Stimulated activated naive CD8-positive, alpha-beta T cell treated with anti-CD3 and anti-CD28 coated beads, Interleukin-15, Interleukin-2, amounts not matched to agents 100 U/mL and 50 U/mL, for 24 hours (primary cell): ENCODE data around the gene GSDME.

ENCODE experiments used
- ATAC-seq: fragments of 150-1000 bp; cut with Tn5 transposase; one replicate; pipeline ENCODE4 v1.10.0; 2021
- DNase-seq: peaks from one replicate; pipeline ENCODE4 v3.0.0; 2021

GSDME gene

GRCh38 chr7:24705461-24705954 is 51.8 kb downstream of the GSDME start:
- no peak for ATAC-seq
- DNase-seq: no peak

DNA sequence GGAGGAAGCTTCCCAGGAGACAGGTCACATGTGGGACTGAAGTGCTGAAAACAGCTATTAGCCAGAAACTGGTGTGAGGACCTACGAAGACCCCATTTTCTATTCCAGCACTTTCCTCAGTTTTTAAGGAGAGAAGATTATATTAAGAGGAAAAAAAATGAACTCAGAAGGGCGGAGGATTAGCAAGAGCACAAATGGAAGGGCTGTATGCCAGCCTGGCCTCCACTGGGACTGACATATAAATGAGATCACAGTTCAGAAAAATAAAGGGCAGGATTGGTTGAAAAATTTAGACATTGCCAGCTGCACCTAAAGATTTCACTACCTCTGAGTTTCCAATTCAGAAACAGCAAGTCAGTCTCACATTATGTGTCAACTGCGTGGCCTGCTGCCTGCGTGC is 53.0 kb downstream of the GSDME start:
- DNase-seq (no peak), ATAC-seq (no peak)

- no peak for ATAC-seq
- no peak for DNase-seq
Measured at GRCh38 chr7:24703296-24703695, 54.0 kb downstream of the GSDME start.

DNA sequence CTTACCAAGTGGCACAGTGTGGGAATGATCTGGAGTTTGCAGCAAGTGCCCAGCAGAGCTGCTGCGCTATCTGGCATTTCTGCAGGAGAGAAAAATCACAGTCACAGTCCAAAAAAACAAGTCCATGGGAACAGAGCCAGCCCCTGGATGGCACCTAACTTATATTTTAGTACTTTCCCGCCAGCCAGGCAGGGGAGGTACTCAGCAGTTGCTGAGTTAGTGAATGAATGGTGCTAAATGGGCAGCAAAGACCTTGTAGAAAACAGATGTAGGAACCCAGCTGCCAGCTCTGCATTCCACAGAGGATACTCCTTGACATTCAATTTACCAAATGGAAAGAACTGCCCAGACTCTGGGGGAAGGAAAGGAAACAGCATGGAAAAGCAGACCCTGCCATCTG is 54.5 kb downstream of the GSDME start:
- DNase-seq (no peak), ATAC-seq (no peak)

DNA sequence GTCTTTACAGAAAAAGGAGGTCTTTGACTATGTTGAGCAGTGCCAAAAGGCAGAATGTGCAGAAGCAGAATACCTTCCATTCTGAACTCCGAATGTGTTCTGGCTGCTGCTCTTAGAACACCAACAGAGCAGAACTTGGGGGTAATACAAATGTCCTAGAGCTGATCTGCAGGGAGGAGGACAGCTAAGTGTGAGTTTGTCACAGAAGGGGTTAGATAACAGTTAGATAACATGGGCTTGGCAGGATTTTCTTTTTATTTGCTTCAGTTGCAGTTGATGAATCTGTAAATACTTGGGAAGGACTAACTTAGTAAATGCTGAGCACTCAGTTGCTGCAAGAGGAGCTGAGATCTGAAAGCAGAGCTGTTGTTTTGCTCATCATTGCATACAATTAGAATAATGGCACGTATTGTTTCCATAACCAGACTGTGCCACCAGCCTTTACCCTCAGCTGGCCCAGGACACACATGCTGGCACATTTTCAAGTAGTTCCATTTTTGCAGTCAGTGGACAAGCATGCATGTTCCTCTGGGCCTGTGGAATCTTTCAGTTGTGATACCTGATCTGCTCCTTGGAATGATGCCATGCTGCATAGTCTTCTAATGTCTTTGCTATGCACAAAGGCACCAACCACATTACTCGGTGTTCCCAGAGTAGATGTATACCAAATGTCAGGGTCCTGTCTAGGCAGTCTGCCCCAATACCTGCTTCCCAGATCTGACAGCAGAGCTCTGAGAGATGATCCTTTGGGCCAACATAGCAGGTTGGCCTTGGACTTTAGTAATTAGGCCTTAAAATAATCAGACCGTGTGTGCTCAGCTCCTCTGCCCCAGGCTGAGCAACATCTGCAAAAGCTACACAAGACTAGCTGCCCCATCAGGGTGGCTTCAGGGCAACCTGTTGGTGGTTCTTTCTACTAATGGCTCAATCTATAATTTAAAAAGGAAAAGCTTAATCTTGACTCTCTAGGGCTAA is 55.7 kb downstream of the GSDME start:
- no peak for DNase-seq

DNA sequence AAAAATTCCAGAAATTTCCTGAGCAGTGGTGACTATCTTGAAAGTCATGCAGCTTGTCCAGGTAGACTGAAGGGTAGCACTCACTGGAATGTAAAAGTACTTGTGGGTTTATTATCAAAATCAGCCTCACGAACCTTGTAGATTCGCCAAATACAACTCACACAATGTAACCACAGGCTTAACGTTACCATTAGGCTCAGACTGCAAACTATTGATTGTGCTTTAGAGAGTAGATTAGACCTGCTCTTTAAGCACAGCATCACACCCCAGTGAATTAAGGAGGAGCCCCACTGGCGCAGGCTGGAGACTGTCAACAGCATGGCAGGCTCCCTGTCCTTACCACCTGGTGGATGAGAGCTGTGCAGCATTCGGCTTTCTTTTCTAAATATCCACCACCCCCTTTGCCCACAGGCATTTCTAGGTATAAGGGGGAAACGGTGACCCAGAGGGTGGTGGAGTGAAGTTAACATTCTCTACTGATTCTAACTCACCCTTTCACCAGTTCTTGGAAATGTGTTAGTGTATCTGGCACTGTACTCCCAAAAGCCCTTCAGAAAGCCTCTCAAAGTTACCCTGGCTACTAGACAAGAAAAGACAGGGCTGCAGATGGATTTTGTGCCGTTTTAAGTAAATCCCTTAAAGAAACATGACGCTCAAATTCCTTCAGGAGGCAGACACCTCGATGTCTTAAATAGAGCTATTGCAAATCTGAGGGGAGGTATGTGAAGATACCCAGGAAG is 56.6 kb downstream of the GSDME start:
- DNase-seq: no peak
- no peak for ATAC-seq

More for the DNA sequence above, 55.7 kb downstream of the GSDME start:
- no peak for ATAC-seq

DNA sequence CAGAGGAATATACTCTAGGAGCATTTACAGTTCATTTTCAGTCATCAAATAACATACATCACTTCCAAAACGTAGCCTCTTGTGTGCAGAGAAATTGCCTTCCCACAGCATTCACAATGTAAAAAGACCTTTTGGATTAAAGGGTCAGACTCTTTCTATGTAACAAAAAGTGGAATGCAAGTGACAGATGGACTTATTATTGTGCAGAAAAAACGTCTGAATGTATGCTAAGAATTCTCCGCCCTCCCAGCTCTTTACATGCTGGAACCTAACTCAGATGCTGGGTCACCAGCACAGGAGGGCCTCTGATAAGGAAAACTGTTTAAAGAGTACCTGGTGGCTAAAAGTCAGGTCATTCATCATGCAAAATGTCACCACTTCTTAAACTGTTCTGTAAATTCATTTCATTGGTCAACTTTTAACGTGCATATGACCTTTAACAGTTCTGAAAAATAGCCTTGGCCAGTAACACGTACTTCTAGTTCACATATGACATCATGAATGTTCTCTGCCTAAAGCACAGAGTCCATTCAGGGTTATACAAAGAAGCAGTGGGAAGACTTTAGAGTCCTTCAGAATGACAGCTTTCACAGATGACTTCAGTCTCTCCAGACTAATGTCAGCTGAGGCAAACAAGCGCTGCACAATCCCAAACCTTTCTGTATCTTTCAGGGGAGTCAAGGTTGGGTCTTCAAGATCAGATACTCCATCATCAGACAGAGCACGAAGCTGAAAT is 58.6 kb downstream of the GSDME start:
- DNase-seq (no peak), ATAC-seq (no peak)

DNA sequence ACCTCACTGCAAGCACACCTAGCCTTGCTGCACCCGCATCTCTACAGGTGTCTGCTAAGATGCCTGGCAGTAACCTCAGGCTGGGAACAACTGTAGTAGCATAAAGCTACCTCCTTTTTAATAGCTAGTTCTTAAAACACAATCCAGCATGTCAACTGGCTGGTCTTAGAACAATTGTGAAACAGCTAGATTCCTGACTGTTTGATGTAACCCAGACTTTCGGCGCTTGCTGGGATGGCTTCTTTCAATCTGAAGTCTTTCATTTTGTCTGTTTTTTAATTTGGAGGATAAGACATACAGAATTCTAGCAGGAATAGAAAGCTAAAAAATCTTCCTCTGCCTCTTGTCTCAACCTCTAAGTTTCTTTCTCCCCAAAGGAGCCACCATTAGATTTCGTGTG is 59.8 kb downstream of the GSDME start:
- ATAC-seq: no peak

GRCh38 chr7:24692592-24692991 is 64.7 kb downstream of the GSDME start:
- ATAC-seq (no peak), DNase-seq (no peak)

More for the DNA sequence above, 59.8 kb downstream of the GSDME start:
- DNase-seq: no peak

DNA sequence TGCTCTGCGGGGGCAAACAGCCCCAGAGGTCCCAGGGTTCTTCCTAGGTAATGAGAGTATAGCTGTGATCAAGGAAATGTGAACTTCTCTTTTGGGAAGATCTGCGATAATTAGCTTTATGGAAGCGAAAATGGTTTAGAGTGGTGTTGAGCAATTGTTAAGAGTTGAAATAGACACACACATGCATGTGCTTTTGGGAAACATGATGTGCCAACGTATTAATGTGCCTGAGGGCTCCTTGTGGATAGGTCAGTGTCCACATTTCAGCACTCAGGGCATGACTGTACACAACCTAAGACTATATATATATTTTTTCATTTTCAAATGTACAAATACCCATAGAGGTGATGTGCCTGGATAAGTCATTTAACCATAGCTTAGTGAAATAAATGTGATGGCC is 67.0 kb downstream of the GSDME start:
- DNase-seq: no peak
- ATAC-seq: no peak

DNA sequence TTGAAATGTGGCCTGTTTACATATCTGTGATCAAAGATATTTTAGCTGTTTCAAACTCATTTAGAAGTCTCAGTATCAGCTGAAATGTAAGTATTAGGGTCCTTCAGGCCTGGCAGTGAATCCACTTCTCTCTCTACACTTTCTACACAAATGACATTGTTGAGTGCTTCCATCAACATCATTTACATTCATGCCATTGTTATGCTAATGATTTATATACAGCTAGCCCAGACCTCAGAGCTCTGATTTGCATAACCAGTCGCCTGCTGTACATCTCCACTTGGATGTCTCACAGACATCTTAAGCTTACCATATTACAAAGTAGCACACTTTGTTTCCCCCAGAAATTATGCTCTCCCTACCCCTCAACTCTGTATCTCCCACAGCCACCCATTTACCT is 71.6 kb downstream of the GSDME start:
- DNase-seq: no peak
- no peak for ATAC-seq

DNA sequence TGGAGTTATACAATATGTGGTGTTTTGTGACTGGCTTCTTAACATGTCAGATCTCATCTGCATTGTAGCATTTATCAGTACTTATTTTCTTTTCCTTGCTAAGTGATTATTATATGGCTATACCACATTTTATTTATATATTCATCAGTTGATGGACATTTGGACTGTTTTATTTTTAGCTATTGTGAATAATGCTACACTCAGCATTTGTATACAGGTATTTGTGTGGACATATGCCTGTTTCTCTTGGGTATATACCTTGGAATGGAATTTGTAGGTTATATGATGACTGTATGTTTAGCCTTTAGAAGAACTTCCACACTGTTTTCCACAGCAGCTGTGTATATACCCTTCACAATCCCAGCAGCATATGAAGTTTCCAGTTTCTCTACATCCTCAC is 86.5 kb downstream of the GSDME start:
- ATAC-seq (no peak), DNase-seq (no peak)

- DNase-seq (no peak), ATAC-seq (no peak)
Measured at GRCh38 chr7:24669971-24670591, 87.2 kb downstream of the GSDME start.

DNA sequence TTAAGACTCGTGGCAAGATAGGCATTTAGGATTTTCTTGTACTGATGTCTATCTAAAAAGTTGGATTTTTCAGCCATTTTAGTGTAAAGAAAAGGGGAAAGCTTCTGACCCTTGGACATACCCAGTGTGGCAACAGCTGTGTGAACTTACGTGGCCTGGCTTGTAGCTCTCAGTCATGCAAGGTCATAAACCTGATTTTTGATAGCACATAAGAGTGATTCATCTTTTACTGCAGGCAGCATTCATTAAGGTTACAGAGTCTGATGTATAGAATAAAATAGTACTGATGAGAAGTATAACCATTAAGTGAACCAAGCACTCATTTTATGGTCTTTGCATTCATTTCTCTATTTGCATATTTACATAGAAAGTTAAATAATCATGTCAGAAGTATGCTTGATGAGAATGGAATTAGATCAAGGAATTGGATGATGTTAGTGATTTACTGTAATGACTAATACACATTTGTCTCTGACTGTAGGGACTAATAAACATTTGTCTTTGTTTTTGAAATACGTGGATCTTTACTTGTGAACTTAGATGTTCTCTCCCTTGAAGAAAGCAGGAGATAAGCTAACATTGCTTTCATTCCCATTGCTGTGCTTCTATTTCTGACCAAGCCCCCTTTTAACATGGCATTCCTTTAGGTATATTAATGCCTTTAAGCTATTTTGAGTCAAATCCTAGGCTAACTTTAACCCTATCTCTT is 88.2 kb downstream of the GSDME start:
- DNase-seq: no peak
- ATAC-seq: no peak

GRCh38 chr7:24665564-24666294 is 91.5 kb downstream of the GSDME start:
- DNase-seq: peak; percentile 38
- ATAC-seq: no peak

DNA sequence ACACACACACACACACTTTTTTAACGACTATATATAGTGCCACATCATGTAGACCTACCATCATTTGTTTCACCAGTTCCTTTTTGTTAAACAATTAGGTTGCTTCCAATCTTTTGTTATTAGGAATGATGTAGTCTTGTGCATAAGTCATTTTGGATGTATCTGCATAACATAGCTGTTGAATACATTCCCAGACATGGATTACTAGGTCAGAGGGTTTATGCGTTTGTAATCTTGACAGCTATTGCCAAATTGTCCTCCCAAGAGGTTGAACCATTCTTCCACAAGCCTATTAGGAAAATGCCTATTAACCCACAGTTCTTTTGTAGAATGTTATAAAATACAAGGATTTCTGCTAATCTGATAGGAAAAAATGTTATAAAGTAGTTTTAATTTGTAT is 96.7 kb downstream of the GSDME start:
- no peak for ATAC-seq
- no peak for DNase-seq

GRCh38 chr7:24659505-24659904 is 97.8 kb downstream of the GSDME start:
- DNase-seq: no peak
- ATAC-seq: no peak

DNA sequence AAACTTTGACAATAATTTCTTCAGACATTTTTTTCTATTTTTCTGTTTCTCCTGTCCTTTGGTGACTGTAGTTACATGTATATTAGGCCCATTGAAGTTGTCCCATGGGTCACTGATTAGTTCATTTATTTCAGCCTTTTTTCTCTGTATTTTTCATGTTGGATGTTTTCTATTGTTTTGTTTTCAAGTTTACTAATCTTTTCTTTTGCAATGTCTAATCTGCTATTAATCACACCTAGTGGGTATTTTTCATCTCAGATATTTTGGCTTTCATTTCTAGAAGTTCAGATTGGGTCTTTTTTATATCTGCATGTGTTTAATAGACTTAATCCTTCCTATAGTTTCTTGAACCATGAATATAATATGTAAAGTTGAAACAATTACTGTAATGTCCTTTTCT is 99.3 kb downstream of the GSDME start:
- no peak for DNase-seq
- ATAC-seq: no peak

DNA sequence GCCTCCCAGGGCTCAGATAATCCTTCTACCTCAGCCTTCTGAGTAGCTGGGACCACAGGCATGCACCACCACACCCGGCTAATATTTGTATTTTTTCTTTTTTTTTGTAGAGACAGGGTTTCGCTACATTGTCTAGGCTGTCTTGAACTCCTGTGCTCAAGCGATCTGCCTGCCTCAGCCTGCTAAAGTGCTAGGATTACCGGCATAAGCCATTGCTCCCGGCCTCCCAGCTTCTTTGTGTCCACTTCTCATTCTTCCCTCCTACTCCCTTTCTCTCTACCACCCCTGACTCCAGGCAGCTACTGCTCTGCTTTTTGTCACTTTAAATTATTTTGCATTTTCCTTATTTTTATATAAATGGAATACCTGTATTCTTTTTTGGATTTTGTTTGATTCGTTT is 100.7 kb downstream of the GSDME start:
- DNase-seq: no peak
- no peak for ATAC-seq

DNA sequence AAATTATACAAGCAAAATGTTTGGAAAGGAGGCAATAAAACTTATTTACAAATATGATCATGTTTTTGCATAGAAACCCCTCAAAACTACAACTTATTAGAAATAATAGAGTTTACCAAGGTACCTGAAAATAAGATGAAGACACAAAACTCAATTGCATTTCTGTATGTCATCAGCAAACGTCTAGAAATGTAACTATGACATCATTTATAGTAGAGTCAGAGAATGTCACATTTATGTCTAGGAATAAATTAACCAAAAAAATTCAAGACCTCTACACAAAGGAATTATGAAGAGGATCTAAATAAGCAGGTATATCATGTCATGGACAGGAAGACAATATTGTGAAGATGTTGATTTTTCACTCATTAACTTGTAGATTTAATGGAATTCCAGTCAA is 103.0 kb downstream of the GSDME start:
- ATAC-seq (no peak), DNase-seq (no peak)
